Measurements from ENCODE around the gene GNMT.
"Not testable (repeated sequence)": the region's sequence is repeated elsewhere in the genome, so short reads cannot be mapped to it uniquely, and the experiment has no call there.

GNMT gene

DNA sequence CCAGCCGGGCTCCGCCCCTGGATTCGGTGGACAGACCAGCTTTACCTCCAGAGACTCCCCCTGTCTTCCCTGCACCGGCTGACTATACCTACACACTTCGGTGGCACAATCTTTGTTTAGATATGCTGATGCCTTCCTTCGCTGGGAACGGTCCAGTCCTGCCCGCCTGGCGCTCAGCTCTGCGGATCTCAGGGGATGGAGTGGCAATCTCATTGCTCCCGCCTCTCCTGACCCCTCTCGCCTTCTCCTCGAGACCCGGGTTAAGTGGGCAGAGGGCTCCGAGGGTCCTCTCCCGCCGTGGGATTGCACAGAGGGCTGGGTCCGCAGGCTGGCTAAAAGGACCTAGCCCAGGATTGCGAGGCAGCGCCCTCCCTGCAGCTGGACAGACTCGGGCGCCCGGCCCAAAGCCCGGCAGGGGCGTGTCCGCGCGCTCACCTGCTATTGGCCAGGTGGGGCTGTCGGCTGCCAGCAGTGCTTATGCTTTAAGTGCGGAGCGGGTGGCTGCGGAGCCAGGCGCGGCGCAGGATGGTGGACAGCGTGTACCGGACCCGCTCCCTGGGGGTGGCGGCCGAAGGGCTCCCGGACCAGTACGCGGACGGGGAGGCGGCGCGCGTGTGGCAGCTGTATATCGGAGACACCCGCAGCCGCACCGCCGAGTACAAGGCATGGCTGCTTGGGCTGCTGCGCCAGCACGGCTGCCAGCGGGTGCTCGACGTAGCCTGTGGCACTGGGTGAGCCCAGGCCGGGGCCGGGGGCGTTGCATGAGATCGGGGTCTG lies at the start of gene GNMT:
GNMT (plus strand) TSS at position 512 of the 777 bp plus-strand sequence; CDS start at position 526, 14 bp downstream.
- no peak for DNase-seq

GRCh38 chr6:42911171-42912021 lies 49.2 kb upstream of the GNMT start:
- DNase-seq, result no peak

DNA sequence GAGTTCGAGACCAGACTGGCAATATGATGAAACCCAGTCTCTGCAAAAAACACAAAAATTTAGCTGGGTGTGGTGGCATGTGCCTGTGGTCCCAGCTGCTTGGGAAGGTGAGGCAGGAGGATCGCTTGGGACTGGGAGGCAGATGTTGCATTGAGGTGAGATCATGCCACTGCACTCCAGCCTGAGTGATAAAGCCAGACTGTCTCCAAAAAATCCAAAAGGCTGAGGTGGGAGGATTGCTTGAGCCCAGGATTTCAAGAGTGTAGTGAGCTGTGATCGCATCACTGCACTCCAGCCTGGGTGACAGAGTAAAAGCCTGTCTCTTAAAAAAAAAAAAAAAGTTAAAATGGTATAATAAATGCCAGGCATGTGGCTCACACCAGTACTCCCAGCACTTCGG lies 46.0 kb upstream of the GNMT start:
- DNase-seq, result no peak

GRCh38 chr6:42915732-42916131 lies 44.8 kb upstream of the GNMT start, which contains the start of gene PTCRA:
Gene PTCRA, plus strand, starts transcription at chr6:42916053. Its CDS starts 17 bp downstream, at chr6:42916070.
- no peak for DNase-seq

- no peak for DNase-seq
These were observed 44.3 kb upstream of the GNMT start for GRCh38 chr6:42916288-42916687.

DNA sequence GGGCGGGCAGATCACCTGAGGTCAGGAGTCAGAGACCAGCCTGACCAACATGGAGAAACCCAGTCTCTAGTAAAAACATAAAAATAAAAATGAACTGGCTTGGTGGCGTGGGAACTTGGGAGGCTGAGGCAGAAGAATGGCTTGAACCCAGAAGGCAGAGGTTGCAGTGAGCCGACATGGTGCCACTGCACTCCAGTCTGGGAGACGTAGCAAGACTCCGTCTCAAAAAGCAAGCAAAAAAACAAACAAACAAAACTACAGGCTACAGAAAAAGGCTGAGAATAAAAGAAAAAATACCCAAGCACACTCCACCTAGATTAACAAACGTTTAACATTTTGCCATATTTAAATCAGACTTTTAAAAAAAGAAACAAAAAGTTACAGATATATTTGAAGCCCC lies 38.8 kb upstream of the GNMT start:
- no peak for DNase-seq

DNA sequence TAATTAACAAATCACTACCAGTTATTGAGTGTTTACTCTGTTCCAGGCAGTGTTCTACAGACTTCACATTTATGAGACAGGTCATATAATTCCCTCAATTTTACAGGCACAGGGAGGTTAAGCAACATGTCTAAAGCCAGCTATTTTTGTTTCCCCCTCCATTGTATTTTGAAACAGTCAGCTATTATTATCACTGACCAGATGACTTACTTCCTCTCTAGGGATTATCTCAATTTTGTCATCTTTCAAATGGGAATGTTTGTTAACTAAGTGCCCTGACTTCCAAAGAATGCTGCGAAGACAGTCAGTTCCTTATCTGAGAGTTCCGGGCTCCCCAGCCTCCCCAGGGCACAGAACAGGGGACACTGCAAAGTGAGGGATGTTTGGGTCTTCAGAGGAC lies 36.9 kb upstream of the GNMT start:
- no peak for DNase-seq

- DNase-seq, result no peak
These were observed 35.2 kb upstream of the GNMT start for GRCh38 chr6:42925248-42925857.

- DNase-seq, result peak; percentile 83
These were observed 31.4 kb upstream of the GNMT start, which contains the start of gene CNPY3 for GRCh38 chr6:42928986-42929820. Gene CNPY3, plus strand, starts transcription at chr6:42929480. Its CDS starts 91 bp downstream, at chr6:42929571.

DNA sequence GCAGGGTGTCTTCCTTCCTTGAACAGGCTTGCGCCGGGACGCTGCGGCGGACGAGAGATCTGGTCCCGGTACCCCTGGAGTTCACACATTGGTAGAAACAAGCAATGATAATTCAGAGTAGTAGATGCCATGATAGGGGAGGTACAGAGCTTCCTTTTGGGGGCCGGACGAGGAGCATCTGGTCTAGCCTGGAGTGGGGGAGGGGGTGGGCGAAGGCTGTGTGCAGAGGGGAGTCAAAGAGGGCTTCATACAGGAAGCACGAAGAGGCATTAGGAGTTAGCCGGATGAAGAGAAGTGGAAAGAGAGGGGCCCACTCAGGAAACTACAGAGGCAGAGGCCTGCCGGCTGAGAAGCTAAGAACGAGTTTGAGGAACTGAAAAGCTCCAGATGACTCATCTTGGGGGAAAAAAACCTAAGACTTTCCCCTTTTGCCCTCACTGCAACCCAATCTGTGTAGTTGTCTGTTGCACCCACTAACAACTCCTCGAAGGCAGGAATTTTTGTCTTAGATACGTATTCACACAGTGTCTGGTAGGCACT lies 30.7 kb upstream of the GNMT start:
- DNase-seq, result no peak

DNA sequence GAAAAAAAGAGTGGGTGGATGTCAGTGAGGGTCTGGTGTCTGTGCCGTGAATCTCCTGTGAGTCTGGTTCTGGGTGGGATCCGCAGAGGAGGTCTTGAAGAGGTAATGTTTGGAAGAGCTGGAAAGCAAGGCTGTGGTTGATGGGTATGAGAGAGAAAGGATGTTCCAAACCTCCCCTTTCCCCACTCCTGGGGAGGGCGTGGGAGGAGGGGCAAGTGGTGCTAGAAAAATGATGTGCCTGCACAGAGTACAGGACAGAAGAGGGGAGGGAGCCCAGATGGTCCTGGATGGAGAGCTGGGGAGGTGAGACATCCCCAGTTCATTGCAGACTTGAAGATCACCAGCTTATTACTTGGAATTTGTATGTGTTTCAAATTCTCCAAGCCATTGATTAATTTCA lies 28.1 kb upstream of the GNMT start:
- no peak for DNase-seq

DNA sequence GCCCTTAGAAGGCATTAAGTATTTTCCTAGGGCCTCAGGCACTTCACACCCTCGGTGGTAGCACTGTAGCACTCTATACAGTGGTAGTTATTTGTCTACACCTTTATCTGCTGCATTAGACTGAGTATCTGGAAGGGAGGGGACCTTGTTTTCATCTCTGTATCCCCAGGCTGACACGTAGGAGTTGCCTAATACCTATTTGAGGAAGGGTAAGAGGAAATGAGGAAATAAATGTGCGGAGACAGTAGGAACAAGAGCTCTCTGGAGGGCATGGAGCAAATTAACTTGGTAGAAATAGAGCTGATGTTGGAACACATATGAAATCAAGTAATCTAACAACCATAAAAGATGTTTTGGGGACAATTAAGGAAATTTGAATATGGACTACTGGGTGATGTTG lies 27.3 kb upstream of the GNMT start:
- DNase-seq, result no peak

- DNase-seq, result no peak
These were observed 25.2 kb upstream of the GNMT start for GRCh38 chr6:42935322-42935721.

- DNase-seq, result no peak
These were observed 24.2 kb upstream of the GNMT start for GRCh38 chr6:42936398-42936797.

- no peak for DNase-seq
These were observed 22.8 kb upstream of the GNMT start for GRCh38 chr6:42937548-42938427.

GRCh38 chr6:42938428-42938796 lies 22.1 kb upstream of the GNMT start:
- no peak for DNase-seq

DNA sequence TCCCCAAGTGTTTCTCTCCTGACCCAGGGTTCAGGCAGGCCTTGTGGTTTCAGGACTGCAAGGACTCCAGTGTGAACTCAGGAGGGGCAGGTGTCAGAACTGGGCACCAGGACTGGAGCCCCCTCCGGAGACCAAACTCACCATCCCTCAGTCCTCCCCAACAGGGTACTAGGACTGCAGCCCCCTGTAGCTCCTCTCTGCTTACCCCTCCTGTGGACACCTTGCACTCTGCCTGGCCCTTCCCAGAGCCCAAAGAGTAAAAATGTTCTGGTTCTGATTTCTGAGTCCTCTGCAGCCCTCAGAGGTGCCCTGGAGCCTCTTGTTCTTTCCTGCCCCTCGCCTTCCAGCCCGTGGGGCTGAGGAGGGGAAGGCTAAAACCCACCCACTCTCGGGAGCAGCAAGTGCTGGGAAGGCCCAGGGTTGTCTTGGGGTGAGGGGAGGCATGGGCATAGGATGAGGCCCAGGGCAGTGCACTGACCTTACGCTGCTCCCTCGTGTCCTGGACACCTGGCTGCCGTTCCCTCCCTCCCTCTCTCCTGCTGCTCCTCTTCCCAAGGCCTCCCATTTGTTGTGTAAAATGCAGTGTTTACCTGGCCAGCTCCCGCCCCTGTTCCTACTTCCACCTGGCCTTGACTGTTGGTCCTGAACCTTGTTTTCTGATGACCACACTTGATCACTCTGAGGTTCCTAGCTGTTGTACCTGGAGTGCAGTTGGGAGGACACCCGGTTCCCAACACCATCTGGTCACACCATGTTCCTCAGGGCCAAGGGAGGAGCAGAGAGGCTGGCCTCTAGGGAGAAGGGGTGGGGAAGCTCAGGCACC lies 21.4 kb upstream of the GNMT start:
- no peak for DNase-seq

DNA sequence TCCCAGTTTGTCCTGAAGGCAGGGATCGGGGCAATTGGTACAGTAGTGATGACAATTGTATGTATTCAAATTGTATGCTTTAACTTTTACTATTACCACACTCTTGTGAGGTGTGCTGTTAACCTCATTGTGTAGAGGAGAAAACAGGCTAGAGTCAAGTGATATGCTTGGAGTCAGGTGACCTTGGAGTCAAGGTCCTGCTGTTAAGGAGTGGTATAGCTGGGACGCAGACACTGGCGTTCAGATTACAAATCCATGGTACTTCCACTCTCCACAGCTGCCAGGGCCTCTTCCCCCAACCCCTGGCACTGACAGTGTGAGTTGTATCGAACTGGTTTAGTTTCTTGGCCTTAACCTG lies 20.8 kb upstream of the GNMT start:
- DNase-seq, result no peak

DNA sequence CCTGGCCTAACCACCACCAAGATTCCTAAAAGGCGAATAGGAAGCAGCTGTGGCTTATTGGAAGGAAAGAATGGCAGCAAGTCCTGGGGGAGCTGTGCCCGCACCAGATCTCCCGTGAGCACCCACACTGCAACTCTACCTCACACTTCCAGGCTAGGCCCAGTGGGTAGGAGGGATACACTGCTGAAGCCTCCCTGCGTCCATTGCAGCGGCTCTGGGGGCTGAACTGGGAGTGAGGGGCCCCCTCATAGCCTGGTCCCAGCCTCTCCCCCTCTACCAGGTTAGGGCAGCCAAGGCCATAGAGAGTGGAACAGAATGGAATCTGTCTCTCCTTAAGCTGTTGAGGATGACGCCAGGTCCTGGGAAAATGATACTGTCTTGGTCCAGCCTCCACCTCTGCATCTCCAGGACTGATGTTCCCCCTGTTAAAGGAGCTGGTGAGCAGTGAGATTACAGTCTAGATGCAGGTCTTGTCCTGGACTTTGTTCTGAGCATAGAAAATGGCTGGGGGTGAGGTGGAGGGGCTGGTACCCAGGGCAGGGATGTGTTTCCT lies 20.0 kb upstream of the GNMT start:
- no peak for DNase-seq

DNA sequence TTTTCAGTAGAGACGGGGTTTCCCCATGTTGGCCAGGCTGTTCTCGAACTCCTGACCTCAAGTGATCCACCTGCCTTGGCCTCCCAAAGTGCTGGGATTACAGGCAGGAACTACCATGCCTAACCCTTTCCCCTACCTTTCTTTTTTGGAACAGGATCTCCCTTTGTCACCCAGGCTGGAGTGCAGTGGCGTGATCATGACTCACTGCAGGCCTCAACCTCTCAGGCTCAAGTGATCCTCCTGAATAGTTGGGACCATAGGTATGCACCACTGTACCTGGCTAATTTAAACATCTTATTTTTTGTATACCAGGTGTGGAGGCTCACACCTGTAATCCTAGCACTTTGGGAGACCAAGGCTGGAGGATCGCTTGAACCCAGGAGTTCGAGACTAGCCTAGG lies 19.2 kb upstream of the GNMT start:
- DNase-seq, result not testable (repeated sequence)
